ENCODE results near the gene KLF3. TPM values are rescaled to one million over a fixed set of nuclear protein-coding genes. Genes with fewer than 3 reads are reported as not detected.
A peak's percentile ranks its signal among the peaks of the same experiment; 100 is the strongest.

KLF3 gene
- total RNA-seq, 1 donor from 2014 or later: 42.4 TPM

- Mint-ChIP-seq H3K27me3 (ENCODE audit: unreplicated experiment) (no peaks in the 10 kb centered on the region), H3K4me3 (ENCODE audit: unreplicated experiment) (peak overlapping the region; percentile 95), H3K4me1 (ENCODE audit: unreplicated experiment) (peaks cover 52% of the 10 kb centered on the region), H3K27ac (ENCODE audit: unreplicated experiment) (peak overlapping the region; percentile 99), H3K36me3 (ENCODE audit: unreplicated experiment) (no peaks in the 10 kb centered on the region), H3K9me3 (ENCODE audit: unreplicated experiment) (peaks cover 6% of the 10 kb centered on the region)
- no peak for DNase-seq (ENCODE audit: extremely low spot score, unreplicated experiment)
- TF ChIP-seq, protein P1, sequence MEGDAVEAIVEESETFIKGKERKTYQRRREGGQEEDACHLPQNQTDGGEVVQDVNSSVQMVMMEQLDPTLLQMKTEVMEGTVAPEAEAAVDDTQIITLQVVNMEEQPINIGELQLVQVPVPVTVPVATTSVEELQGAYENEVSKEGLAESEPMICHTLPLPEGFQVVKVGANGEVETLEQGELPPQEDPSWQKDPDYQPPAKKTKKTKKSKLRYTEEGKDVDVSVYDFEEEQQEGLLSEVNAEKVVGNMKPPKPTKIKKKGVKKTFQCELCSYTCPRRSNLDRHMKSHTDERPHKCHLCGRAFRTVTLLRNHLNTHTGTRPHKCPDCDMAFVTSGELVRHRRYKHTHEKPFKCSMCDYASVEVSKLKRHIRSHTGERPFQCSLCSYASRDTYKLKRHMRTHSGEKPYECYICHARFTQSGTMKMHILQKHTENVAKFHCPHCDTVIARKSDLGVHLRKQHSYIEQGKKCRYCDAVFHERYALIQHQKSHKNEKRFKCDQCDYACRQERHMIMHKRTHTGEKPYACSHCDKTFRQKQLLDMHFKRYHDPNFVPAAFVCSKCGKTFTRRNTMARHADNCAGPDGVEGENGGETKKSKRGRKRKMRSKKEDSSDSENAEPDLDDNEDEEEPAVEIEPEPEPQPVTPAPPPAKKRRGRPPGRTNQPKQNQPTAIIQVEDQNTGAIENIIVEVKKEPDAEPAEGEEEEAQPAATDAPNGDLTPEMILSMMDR (IDR thresholded peaks at IDR 0.05): no peak
Observed at GRCh38 chr4:38665551-38666411, 1.8 kb downstream of the KLF3 start.

GRCh38 chr4:38666766-38667084 lies 2.7 kb downstream of the KLF3 start:
- Mint-ChIP-seq H3K4me3 (ENCODE audit: unreplicated experiment) (peak overlapping the region; percentile 95), H3K4me1 (ENCODE audit: unreplicated experiment) (peaks cover 61% of the 10 kb centered on the region), H3K27ac (ENCODE audit: unreplicated experiment) (peak overlapping the region; percentile 99), H3K27me3 (ENCODE audit: unreplicated experiment) (no peaks in the 10 kb centered on the region), H3K36me3 (ENCODE audit: unreplicated experiment) (no peaks in the 10 kb centered on the region), H3K9me3 (ENCODE audit: unreplicated experiment) (no peaks in the 10 kb centered on the region)
- no peak for DNase-seq (ENCODE audit: extremely low spot score, unreplicated experiment)
- TF ChIP-seq, protein P1 (IDR thresholded peaks at IDR 0.05): no peak

DNA sequence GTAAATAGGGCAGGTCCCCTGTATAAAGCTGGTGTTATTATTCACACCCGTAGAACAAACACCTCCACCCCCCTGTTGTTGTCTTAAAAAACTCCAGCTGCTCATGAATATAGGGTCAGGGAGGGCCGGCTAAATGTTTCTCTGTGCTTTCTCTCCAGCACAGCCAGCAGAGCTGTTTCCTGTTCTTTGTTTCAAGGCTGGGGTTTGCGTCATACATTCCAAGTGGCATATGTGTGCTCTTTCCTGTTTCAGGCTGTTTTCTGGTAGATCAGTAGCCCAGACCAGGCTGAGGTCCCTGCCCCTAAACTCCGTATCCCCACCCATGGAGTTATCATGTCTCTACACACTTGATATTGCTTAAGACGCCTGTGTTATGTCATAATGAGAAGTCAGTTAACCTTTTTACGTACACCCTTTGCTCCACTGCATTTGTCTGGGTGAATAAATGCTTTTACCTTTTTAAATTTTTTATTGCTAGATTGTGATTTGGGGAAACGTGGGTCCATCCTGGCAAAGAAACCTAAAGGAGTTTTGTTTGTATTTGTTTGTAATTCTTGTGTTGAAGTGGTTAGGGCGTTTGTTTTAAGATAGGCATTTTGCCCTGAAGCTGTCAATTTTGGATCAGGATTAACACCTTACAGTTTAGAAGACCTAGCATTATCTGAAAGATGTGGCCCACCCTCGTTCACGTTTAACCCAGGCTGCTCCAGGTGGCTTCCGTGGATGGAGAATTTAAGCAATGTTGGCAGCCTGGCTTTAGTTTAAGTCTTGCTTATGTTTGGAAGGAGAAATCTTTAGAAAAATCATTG lies 3.3 kb downstream of the KLF3 start:
- H3K4me1 Mint-ChIP-seq (ENCODE audit: unreplicated experiment): peaks cover 67% of the 10 kb centered on the region
- no peak for DNase-seq (ENCODE audit: extremely low spot score, unreplicated experiment)
- H3K27me3 Mint-ChIP-seq (ENCODE audit: unreplicated experiment): no peaks in the 10 kb centered on the region
- peak overlapping the region; percentile 99 for H3K27ac Mint-ChIP-seq (ENCODE audit: unreplicated experiment)
- no peaks in the 10 kb centered on the region for H3K36me3 Mint-ChIP-seq (ENCODE audit: unreplicated experiment)
- peak overlapping the region; percentile 95 for H3K4me3 Mint-ChIP-seq (ENCODE audit: unreplicated experiment)
- H3K9me3 Mint-ChIP-seq (ENCODE audit: unreplicated experiment): no peaks in the 10 kb centered on the region
- TF ChIP-seq, protein P1 (IDR thresholded peaks at IDR 0.05): no peak

DNA sequence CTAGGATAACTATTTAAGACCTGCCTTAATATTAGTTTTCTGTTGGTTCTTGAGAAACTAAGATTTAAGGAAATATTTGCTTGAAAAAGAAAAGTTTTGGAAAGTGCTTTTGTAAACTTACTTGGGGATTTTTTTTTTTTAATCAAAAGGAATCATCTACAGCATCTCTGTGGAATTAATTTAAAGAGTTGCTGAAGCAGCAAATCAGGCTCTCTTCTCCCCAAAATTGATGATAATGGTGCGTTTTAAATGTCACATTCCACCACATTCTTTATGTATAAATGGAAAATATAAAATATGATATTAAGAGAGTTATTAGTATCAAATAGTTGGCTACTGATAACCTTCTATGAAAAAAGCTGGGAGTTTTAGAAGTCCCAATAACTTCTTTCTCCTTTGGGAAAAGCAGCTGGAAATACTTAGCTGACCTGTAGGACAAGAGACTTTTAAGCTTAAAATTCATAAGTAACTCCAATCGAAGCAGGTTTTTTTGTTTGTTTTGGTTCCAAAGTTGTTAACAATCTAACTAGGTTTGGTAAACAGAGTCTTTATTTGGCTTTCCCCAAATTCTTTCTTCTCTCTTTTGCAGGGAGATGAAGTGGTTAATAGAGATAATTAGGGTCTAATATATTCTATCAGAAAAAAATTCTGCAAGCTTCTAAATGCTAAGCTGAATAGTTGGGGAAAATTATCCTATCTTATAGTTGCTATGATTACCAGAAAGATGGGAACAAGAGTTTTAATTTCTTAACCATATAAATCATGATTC lies 4.4 kb downstream of the KLF3 start:
- Mint-ChIP-seq H3K4me3 (ENCODE audit: unreplicated experiment) (peak overlapping the region; percentile 10), H3K36me3 (ENCODE audit: unreplicated experiment) (no peaks in the 10 kb centered on the region), H3K27ac (ENCODE audit: unreplicated experiment) (peak overlapping the region; percentile 99), H3K27me3 (ENCODE audit: unreplicated experiment) (no peaks in the 10 kb centered on the region), H3K9me3 (ENCODE audit: unreplicated experiment) (no peaks in the 10 kb centered on the region), H3K4me1 (ENCODE audit: unreplicated experiment) (peaks cover 72% of the 10 kb centered on the region)
- no peak for DNase-seq (ENCODE audit: extremely low spot score, unreplicated experiment)
- TF ChIP-seq, protein P1 (IDR thresholded peaks at IDR 0.05): no peak
